GM21737 (cell line): ENCODE results near the gene BMPR1B.

Experiments
- ATAC-seq: cut with Tn5 transposase; IDR thresholded peaks from one replicate; pipeline ENCODE4 v1.9.1; 2021; ENCODE audit warnings: mild to moderate bottlenecking, moderate library complexity; ENCODE audit not compliant: unreplicated experiment

Gene BMPR1B

GRCh38 chr4:94947681-94948108 lies 189.9 kb downstream of the BMPR1B start:
- ATAC-seq = no peak

GRCh38 chr4:94954251-94954650 lies 196.5 kb downstream of the BMPR1B start:
- no peak for ATAC-seq

GRCh38 chr4:94957030-94957429 lies 199.3 kb downstream of the BMPR1B start:
- no peak for ATAC-seq

GRCh38 chr4:94959307-94959706 lies 201.6 kb downstream of the BMPR1B start:
- ATAC-seq = no peak

- no peak for ATAC-seq
These were observed 203.0 kb downstream of the BMPR1B start for GRCh38 chr4:94960708-94961107.

- no peak for ATAC-seq
These were observed 203.7 kb downstream of the BMPR1B start for GRCh38 chr4:94961420-94961819.

- ATAC-seq = no peak
These were observed 204.7 kb downstream of the BMPR1B start for GRCh38 chr4:94962484-94962883.

GRCh38 chr4:94965852-94966251 lies 208.1 kb downstream of the BMPR1B start:
- no peak for ATAC-seq

- no peak for ATAC-seq
These were observed 210.7 kb downstream of the BMPR1B start for GRCh38 chr4:94968493-94968892.

GRCh38 chr4:94970650-94971049 lies 212.9 kb downstream of the BMPR1B start:
- no peak for ATAC-seq

- ATAC-seq = no peak
These were observed 217.0 kb downstream of the BMPR1B start for GRCh38 chr4:94974773-94975172.

GRCh38 chr4:94976371-94977011 lies 218.7 kb downstream of the BMPR1B start:
- no peak for ATAC-seq

- ATAC-seq = no peak
These were observed 221.1 kb downstream of the BMPR1B start for GRCh38 chr4:94978904-94979303.

GRCh38 chr4:94979621-94980020 lies 221.9 kb downstream of the BMPR1B start:
- ATAC-seq = no peak

- ATAC-seq = no peak
These were observed 238.1 kb downstream of the BMPR1B start for GRCh38 chr4:94995684-94996394.

GRCh38 chr4:95000076-95000648 lies 242.4 kb downstream of the BMPR1B start:
- ATAC-seq = no peak

- ATAC-seq = no peak
These were observed 247.2 kb downstream of the BMPR1B start for GRCh38 chr4:95004912-95005311.

- ATAC-seq = no peak
These were observed 250.2 kb downstream of the BMPR1B start for GRCh38 chr4:95007998-95008397.

- no peak for ATAC-seq
These were observed 255.5 kb downstream of the BMPR1B start for GRCh38 chr4:95013236-95013635.

GRCh38 chr4:95014068-95014467 lies 256.3 kb downstream of the BMPR1B start:
- no peak for ATAC-seq

GRCh38 chr4:95017305-95018064 lies 259.7 kb downstream of the BMPR1B start:
- ATAC-seq = no peak

GRCh38 chr4:95018785-95019184 lies 261.0 kb downstream of the BMPR1B start:
- ATAC-seq = no peak
